Left ventricle myocardium inferior (tissue), 1 donor: Measurements from ENCODE around the gene RIC8A. TPM values are rescaled to one million over a fixed set of nuclear protein-coding genes. Genes with fewer than 3 reads are reported as not detected.
"Not testable (repeated sequence)": the region's sequence is repeated elsewhere in the genome, so short reads cannot be mapped to it uniquely, and the experiment has no call there.

Experiments
- DNase-seq: peaks from one replicate; pipeline ENCODE4 v3.0.0-alpha.2; 2020
- H3K27ac ChIP-seq: fragments of 200-600 bp; replicated peaks from 2 replicates; pipeline ENCODE4 v1.8.0; 2021
- H3K27me3 ChIP-seq: fragments of 200-600 bp; 2 replicates; pipeline ENCODE4 v1.8.0; 2021; ENCODE audit warnings: low read depth
- H3K36me3 ChIP-seq: fragments of 200-600 bp; 2 replicates; pipeline ENCODE4 v1.8.0; 2021
- H3K4me1 ChIP-seq: fragments of 200-600 bp; 2 replicates; pipeline ENCODE4 v1.8.0; 2021
- H3K4me3 ChIP-seq: fragments of 200-600 bp; 2 replicates; pipeline ENCODE4 v1.8.0; 2021; ENCODE audit warnings: mild to moderate bottlenecking, moderate library complexity
- H3K9me3 ChIP-seq: fragments of 200-600 bp; replicated peaks from 2 replicates; pipeline ENCODE4 v1.8.0; 2021
- CTCF ChIP-seq: fragments of 200-600 bp; IDR thresholded peaks from 2 replicates; pipeline ENCODE4 v1.8.0; 2021; ENCODE audit warnings: antibody characterized with exemption, mild to moderate bottlenecking, borderline replicate concordance
- intact Hi-C: fragments of 100-400 bp; cut with micrococcal nuclease; formaldehyde crosslinking; loops from one replicate; pipeline ENCODE4 v1.11.0; 2022
- total RNA-seq: library from RNA; stranded (reverse); fragmentation: NEBNext Ultra II Directional; extraction: Animal tissue kit (Norgen Biotek cat#: 25700); gene quantifications from one replicate; pipeline ENCODE4 v1.2.1, GENCODE V29; 2021
- donor health status: DM: no; HTN: yes; CAD: no; lungs with severe emphysema.

Gene RIC8A
- total RNA-seq, 1 donor from 2014 or later: 46.1 TPM

GRCh38 chr11:215581-216037 is 8.1 kb downstream of the RIC8A start:
- intact Hi-C loops: no loop called here
- Histone ChIP-seq H3K27me3 (no peaks in the 10 kb centered on the region), H3K36me3 (peaks cover 80% of the 10 kb centered on the region), H3K4me3 (no peak overlapping the region), H3K9me3 (no peaks in the 10 kb centered on the region), H3K27ac (no peak overlapping the region), H3K4me1 (peaks cover 11% of the 10 kb centered on the region)
- no peak for TF ChIP-seq CTCF
- no peak for DNase-seq

GRCh38 chr11:216081-216974 is 8.8 kb downstream of the RIC8A start:
- no peak for DNase-seq
- peaks cover 74% of the 10 kb centered on the region for H3K36me3 ChIP-seq
- H3K9me3 ChIP-seq: no peaks in the 10 kb centered on the region
- intact Hi-C loops: no loop called here
- peaks cover 3% of the 10 kb centered on the region for H3K4me1 ChIP-seq
- no peaks in the 10 kb centered on the region for H3K27me3 ChIP-seq
- H3K27ac ChIP-seq: no peak overlapping the region
- no peak for TF ChIP-seq CTCF
- H3K4me3 ChIP-seq: no peak overlapping the region

- Histone ChIP-seq H3K36me3 (peaks cover 69% of the 10 kb centered on the region), H3K27ac (no peak overlapping the region), H3K27me3 (no peaks in the 10 kb centered on the region), H3K9me3 (no peaks in the 10 kb centered on the region), H3K4me1 (no peaks in the 10 kb centered on the region), H3K4me3 (no peak overlapping the region)
- DNase-seq: no peak
- intact Hi-C loops: no loop called here
- TF ChIP-seq CTCF: no peak
Observed at GRCh38 chr11:217704-218103, 10.2 kb downstream of the RIC8A start.

GRCh38 chr11:218815-219593 is 11.5 kb downstream of the RIC8A start:
- Histone ChIP-seq H3K27me3 (no peaks in the 10 kb centered on the region), H3K4me3 (no peak overlapping the region), H3K27ac (no peak overlapping the region), H3K36me3 (peaks cover 56% of the 10 kb centered on the region), H3K4me1 (no peaks in the 10 kb centered on the region), H3K9me3 (no peaks in the 10 kb centered on the region)
- intact Hi-C loops: no loop called here
- no peak for TF ChIP-seq CTCF
- DNase-seq: no peak

- intact Hi-C loops, H3K9me3 ChIP-seq, H3K27ac ChIP-seq, DNase-seq, H3K27me3 ChIP-seq, H3K4me3 ChIP-seq, H3K4me1 ChIP-seq: not testable (repeated sequence)
- peaks cover 39% of the 10 kb centered on the region for H3K36me3 ChIP-seq
Observed at GRCh38 chr11:220641-221215, 13.2 kb downstream of the RIC8A start.
